Body of pancreas (tissue), 4 donors: ENCODE data around the gene TBC1D14.

ENCODE experiments used
- POLR2A ChIP-seq, 3 donors: fragments of 450-650 bp; IDR thresholded peaks; one replicate each; pipeline ENCODE4 v1.6.1; 2016; ENCODE audit warnings: antibody characterized with exemption in 3 of 3, mild to moderate bottlenecking in 2 of 3
- TF ChIP-seq, protein P1 (sequence below), 7 experiments: fragments of 450-650 bp in 4 of 7; fragments of 200-600 bp in 3 of 7; sonication (generic) in 3 of 7; IDR thresholded peaks; one replicate each; pipeline ENCODE4 v1.5.1; 2016 to 2019; ENCODE audit warnings: antibody characterized with exemption in 7 of 7

DNA sequence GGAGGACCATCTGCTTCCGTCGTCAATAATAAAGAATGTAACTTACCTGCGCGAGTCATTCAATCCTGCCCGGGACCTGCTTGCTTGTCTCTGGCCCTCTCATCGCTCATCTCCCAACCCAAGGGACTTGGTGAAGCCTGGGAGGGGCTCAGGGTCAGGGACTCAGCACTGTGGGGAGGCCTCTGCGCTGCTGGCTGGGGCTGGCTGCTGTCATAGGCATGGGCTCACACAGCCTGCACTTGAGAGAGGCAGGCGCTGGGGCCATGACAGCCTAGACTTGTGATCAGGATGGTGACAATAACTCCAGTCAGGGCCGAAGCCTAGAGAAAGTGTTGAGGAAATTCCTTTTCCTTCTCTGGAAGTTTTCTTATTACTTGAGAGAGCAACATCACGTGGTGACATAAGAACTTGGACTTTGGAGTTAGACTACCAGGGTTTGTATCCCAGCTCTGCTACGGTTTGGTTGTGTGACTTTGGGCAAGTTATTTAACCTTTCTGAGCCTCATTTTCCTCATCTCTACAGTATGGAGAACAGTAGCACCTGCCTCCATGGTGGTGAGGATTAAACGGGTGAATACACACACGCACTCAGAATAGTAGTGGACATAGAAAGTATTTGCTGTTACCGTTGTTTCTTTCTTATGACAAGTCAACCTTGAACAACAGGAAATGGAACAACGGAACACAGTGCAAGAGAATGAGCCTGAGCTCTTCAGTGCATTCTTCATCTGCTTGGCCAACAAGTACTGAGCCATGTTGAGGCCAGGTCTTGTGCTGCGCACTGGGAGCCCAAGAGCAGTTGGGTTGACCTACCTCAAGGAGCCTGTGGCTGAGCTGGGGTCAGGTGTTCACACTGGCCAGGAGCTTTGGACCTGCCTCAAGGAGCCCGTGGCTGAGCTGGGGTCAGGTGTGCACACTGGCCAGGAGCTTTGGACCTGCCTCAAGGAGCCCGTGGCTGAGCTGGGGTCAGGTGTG, 60.5 kb downstream of the TBC1D14 start:
- TF ChIP-seq, protein P1, sequence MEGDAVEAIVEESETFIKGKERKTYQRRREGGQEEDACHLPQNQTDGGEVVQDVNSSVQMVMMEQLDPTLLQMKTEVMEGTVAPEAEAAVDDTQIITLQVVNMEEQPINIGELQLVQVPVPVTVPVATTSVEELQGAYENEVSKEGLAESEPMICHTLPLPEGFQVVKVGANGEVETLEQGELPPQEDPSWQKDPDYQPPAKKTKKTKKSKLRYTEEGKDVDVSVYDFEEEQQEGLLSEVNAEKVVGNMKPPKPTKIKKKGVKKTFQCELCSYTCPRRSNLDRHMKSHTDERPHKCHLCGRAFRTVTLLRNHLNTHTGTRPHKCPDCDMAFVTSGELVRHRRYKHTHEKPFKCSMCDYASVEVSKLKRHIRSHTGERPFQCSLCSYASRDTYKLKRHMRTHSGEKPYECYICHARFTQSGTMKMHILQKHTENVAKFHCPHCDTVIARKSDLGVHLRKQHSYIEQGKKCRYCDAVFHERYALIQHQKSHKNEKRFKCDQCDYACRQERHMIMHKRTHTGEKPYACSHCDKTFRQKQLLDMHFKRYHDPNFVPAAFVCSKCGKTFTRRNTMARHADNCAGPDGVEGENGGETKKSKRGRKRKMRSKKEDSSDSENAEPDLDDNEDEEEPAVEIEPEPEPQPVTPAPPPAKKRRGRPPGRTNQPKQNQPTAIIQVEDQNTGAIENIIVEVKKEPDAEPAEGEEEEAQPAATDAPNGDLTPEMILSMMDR (IDR thresholded peaks at IDR 0.05): no peak
- no peak for TF ChIP-seq POLR2A (IDR thresholded peaks at IDR 0.05)
